NT2/D1 (cell line): Measurements from ENCODE around the gene BSND.

ENCODE experiments used
- SUZ12 ChIP-seq: IDR thresholded peaks from 2 replicates; pipeline ENCODE4 v1.6.1; 2011; ENCODE audit not compliant: insufficient read length, insufficient read depth; ENCODE audit errors: extremely low read depth
- YY1 ChIP-seq: IDR thresholded peaks from 2 replicates; pipeline ENCODE4 v1.6.1; 2011; ENCODE audit not compliant: insufficient read length, insufficient read depth
- ZNF274 ChIP-seq: IDR thresholded peaks from 2 replicates; pipeline ENCODE4 v1.6.1; 2011; ENCODE audit warnings: mild to moderate bottlenecking, low read depth, low read length

- TF ChIP-seq SUZ12: no peak
- no peak for TF ChIP-seq ZNF274
- no peak for TF ChIP-seq YY1
These were observed 8.2 kb downstream of the BSND start for GRCh38 chr1:55006931-55007330.
